Hepatocyte (in vitro differentiated cells): ENCODE results near the gene GFRA3.

Experiments
- EZH2 ChIP-seq: fragments of 200-600 bp; sonication (generic); IDR thresholded peaks from 2 replicates; pipeline ENCODE4 v1.6.1; 2016; ENCODE audit warnings: antibody characterized with exemption, mild to moderate bottlenecking, borderline replicate concordance
- TF ChIP-seq, protein P1 (sequence below): fragments of 200-600 bp; sonication (generic); IDR thresholded peaks from 2 replicates; pipeline ENCODE4 v1.5.1; 2016; ENCODE audit warnings: antibody characterized with exemption, mild to moderate bottlenecking; ENCODE audit not compliant: poor library complexity

DNA sequence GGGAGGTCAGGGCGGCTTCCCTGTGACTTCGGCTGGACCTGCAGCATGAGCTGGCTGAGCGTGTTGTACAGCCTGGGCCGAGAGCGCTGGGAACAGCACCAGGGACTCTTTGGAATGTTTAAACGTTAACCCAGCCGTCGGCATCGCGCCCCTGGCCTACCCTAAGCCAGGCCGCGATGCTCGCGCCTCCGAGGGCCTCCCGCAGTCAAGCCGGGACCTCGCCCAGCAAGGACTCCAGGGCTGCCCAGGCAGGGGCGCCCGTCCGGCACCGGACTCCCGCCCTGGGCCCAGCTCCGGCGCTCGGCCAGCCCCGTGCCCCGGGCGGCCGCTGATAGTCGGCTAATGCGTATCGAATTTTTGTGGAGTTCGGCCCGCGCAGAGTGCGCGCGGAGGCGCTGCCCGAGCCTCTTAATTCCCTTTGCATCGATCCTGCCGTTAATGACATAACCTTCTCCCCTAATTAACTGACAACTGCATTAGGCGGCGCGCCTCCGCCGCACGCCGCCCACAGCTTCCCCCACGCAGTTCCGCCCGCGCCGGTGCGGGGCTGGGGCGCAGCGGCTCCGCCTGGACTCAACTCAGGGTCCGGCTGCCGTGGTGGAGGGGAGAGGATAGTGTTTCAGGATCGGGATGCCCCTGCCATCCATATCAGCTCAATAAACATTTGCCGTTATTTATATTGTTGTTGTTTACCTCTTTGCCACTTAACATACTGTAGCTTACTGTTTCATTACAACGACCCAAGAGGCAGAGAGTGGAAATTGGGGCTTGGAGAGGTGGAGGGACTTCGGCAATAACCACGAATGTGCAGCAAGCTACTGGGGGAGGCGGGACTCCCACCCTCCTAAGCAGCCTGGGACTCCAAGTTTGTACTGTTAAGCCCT lies 32.5 kb downstream of the GFRA3 start:
- TF ChIP-seq, protein P1, sequence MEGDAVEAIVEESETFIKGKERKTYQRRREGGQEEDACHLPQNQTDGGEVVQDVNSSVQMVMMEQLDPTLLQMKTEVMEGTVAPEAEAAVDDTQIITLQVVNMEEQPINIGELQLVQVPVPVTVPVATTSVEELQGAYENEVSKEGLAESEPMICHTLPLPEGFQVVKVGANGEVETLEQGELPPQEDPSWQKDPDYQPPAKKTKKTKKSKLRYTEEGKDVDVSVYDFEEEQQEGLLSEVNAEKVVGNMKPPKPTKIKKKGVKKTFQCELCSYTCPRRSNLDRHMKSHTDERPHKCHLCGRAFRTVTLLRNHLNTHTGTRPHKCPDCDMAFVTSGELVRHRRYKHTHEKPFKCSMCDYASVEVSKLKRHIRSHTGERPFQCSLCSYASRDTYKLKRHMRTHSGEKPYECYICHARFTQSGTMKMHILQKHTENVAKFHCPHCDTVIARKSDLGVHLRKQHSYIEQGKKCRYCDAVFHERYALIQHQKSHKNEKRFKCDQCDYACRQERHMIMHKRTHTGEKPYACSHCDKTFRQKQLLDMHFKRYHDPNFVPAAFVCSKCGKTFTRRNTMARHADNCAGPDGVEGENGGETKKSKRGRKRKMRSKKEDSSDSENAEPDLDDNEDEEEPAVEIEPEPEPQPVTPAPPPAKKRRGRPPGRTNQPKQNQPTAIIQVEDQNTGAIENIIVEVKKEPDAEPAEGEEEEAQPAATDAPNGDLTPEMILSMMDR, result no peak
- TF ChIP-seq EZH2, result peak; percentile 82
